Right lobe of liver (tissue), 4 donors: ENCODE measurements around the gene CKMT2.

Experiments
- POLR2A ChIP-seq: fragments of 450-650 bp; IDR thresholded peaks from one replicate; pipeline ENCODE4 v1.6.1; 2017; ENCODE audit warnings: antibody characterized with exemption, mild to moderate bottlenecking
- TF ChIP-seq, protein P1 (sequence below), 4 donors: fragments of 200-600 bp in 3 of 4; fragments of 450-650 bp in 1 of 4; IDR thresholded peaks; one replicate each; pipeline versions ENCODE4 v1.5.1 to v1.8.0; 2016 to 2022; ENCODE audit warnings: antibody characterized with exemption in 4 of 4, mild to moderate bottlenecking in 2 of 4
- donor health status: DM: no; HTN: no; CAD: no.
- donor health status: DM: no; HTN: no; CAD: no.
- donor health status: DM: no; HTN: yes; CAD: no.

DNA sequence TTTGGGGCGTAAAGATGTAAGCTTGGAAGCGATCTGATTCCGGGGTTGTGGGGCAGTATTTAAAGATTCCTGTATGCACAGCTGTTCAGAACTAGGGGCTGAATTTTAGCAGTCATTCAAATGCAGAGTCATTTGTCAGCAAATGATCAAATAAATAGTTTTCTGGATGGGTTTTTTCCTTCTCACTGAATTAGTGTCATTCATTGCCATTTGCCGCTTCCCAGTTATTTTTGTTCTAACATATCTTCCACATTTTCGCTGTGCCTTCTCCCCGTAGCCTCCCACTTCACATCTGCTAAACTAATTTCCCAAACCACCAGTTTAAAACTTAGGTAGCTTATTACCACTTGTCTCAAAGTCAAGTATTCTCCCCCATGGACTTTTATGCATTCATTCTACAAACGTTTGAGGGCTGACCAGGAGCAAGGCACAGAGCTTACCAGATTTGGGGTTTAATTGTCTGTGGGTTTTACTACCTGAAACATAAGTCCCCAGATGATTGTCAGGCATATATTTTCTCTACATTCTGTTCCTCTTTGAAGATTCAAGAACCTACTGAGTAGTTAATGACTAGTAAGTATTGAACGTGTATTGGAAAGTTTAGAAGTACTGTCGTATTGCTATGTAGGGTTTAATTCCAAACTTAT is 41.3 kb upstream of the CKMT2 start:
- TF ChIP-seq, protein P1, sequence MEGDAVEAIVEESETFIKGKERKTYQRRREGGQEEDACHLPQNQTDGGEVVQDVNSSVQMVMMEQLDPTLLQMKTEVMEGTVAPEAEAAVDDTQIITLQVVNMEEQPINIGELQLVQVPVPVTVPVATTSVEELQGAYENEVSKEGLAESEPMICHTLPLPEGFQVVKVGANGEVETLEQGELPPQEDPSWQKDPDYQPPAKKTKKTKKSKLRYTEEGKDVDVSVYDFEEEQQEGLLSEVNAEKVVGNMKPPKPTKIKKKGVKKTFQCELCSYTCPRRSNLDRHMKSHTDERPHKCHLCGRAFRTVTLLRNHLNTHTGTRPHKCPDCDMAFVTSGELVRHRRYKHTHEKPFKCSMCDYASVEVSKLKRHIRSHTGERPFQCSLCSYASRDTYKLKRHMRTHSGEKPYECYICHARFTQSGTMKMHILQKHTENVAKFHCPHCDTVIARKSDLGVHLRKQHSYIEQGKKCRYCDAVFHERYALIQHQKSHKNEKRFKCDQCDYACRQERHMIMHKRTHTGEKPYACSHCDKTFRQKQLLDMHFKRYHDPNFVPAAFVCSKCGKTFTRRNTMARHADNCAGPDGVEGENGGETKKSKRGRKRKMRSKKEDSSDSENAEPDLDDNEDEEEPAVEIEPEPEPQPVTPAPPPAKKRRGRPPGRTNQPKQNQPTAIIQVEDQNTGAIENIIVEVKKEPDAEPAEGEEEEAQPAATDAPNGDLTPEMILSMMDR (IDR thresholded peaks at IDR 0.05), result no peak
- TF ChIP-seq POLR2A, result no peak
